HCT116 (cell line): Measurements from ENCODE around the gene OR2J1. TPM values are rescaled to one million over a fixed set of nuclear protein-coding genes. Genes with fewer than 3 reads are reported as not detected.

Experiments used
- ATAC-seq: fragments of 200-7000 bp; cut with Tn5 transposase; 2 replicates; pipeline ENCODE4 v1.9.1; 2020; ENCODE audit warnings: mild to moderate bottlenecking, moderate library complexity
- BruUV-seq: library from RNA; stranded (reverse); fragments of 400-500 nt; replicated peaks from 2 replicates; lab custom pipeline; 2021; lab: Mats Ljungman, UMichigan
- CTCF ChIA-PET: fragments of 300-600 bp; sonication (Branson Sonifier 250); formaldehyde crosslinking; loops from one replicate; lab custom pipeline; 2021; ENCODE audit warnings: antibody characterized with exemption; lab: Charles Lee
- POLR2A ChIA-PET: fragments of 300-600, 350-600 bp; sonication (Branson Sonifier 250); formaldehyde crosslinking; loops from one replicate; lab custom pipeline; 2021; ENCODE audit warnings: antibody characterized with exemption; lab: Charles Lee
- RAD21 ChIA-PET, 2 experiments: fragments of 300-600 bp; sonication (Branson Sonifier 250); formaldehyde crosslinking; loops; one replicate each; lab custom pipeline; 2023; ENCODE audit warnings: low total read pairs in 2 of 2; ENCODE audit not compliant: uncharacterized antibody in 2 of 2, unreplicated experiment in 2 of 2, low non-redundant PET in 1 of 2; lab: Charles Lee
- DNase-seq: peaks from one replicate; pipeline ENCODE4 v3.0.0-alpha.2; 2010; ENCODE audit warnings: low read depth, low spot score
- H2AFZ ChIP-seq: fragments of 200-600 bp; shearing (Covaris generic), sonication (generic); 2 replicates; pipeline ENCODE4 v1.6.1; 2017; ENCODE audit warnings: low read depth, mixed run types, mixed read lengths, antibody characterized with exemption, low read length; ENCODE audit not compliant: poor library complexity, severe bottlenecking
- H3K27ac ChIP-seq: 2 replicates; pipeline ENCODE4 v1.5.1; 2012; ENCODE audit warnings: low read depth, low read length
- H3K27me3 ChIP-seq: fragments of 200-600 bp; sonication (generic); 2 replicates; pipeline ENCODE4 v1.6.1; 2016; ENCODE audit warnings: mixed run types, low read length, mixed read lengths; ENCODE audit not compliant: insufficient read depth
- H3K36me3 ChIP-seq, 2 experiments: fragments of 200-500 bp in 1 of 2; fragments of 200-600 bp in 1 of 2; sonication (Bioruptor generic) in 1 of 2; sonication (generic) in 1 of 2; 2 replicates each; pipeline versions ENCODE4 v1.5.1 to v1.6.1; 2014 to 2016; ENCODE audit warnings: low read length in 2 of 2, inconsistent platforms in 1 of 2, mixed read lengths in 1 of 2, mixed run types in 1 of 2; ENCODE audit not compliant: insufficient read depth in 2 of 2, control insufficient read depth in 1 of 2
- H3K4me1 ChIP-seq, 2 experiments: fragments of 200-600 bp in 1 of 2; sonication (generic) in 1 of 2; 2 replicates each; pipeline versions ENCODE4 v1.5.1 to v1.6.1; 2012 to 2017; ENCODE audit warnings: low read length in 2 of 2, inconsistent platforms in 1 of 2, mild to moderate bottlenecking in 1 of 2, mixed read lengths in 1 of 2, mixed run types in 1 of 2, moderate library complexity in 1 of 2; ENCODE audit not compliant: insufficient read depth in 2 of 2, control insufficient read depth in 1 of 2
- H3K4me2 ChIP-seq: fragments of 200-600 bp; sonication (generic); 2 replicates; pipeline ENCODE4 v1.6.1; 2017; ENCODE audit warnings: mixed run types, low read length, mixed read lengths
- H3K4me3 ChIP-seq, 2 experiments: fragments of 200-600 bp in 1 of 2; sonication (generic) in 1 of 2; replicated peaks in 1 of 2; 2 replicates each; pipeline ENCODE4 v1.5.1; 2011 to 2016; ENCODE audit warnings: low read length in 2 of 2, control low read depth in 1 of 2, low read depth in 1 of 2, mild to moderate bottlenecking in 1 of 2, mixed read lengths in 1 of 2, mixed run types in 1 of 2
- H3K79me2 ChIP-seq: fragments of 200-600 bp; sonication (generic); 2 replicates; pipeline ENCODE4 v1.6.1; 2017; ENCODE audit warnings: mild to moderate bottlenecking, mixed run types, low read length, moderate library complexity, mixed read lengths; ENCODE audit not compliant: insufficient read depth
- H3K9ac ChIP-seq: fragments of 200-600 bp; sonication (generic); 2 replicates; pipeline ENCODE4 v1.6.1; 2016; ENCODE audit warnings: low read length, mixed read lengths
- H3K9me2 ChIP-seq: fragments of 200-600 bp; sonication (generic), shearing (Covaris generic); 2 replicates; pipeline ENCODE4 v1.6.1; 2017; ENCODE audit warnings: mixed run types, mild to moderate bottlenecking, moderate library complexity; ENCODE audit not compliant: insufficient read depth
- H3K9me3 ChIP-seq, 2 experiments: fragments of 200-500 bp in 1 of 2; fragments of 200-600 bp in 1 of 2; sonication (Bioruptor generic) in 1 of 2; sonication (generic) in 1 of 2; 2 replicates each; pipeline ENCODE4 v1.6.1; 2014 to 2017; ENCODE audit warnings: low read length in 2 of 2, mixed read lengths in 2 of 2, inconsistent platforms in 1 of 2, low read depth in 1 of 2, mild to moderate bottlenecking in 1 of 2, mixed run types in 1 of 2, moderate library complexity in 1 of 2; ENCODE audit not compliant: control insufficient read depth in 1 of 2, insufficient read depth in 1 of 2
- H4K20me1 ChIP-seq: fragments of 200-600 bp; sonication (generic), shearing (Covaris generic); 2 replicates; pipeline ENCODE4 v1.6.1; 2017; ENCODE audit warnings: mixed run types, mild to moderate bottlenecking, moderate library complexity; ENCODE audit not compliant: insufficient read depth
- CEBPB ChIP-seq: IDR thresholded peaks from 2 replicates; pipeline ENCODE4 v1.6.1; 2012; ENCODE audit warnings: low read depth
- ELF1 ChIP-seq: IDR thresholded peaks from 2 replicates; pipeline ENCODE4 v1.6.1; 2012; ENCODE audit warnings: low read depth, borderline replicate concordance
- JUND ChIP-seq: IDR thresholded peaks from 2 replicates; pipeline ENCODE4 v1.6.1; 2012
- POLR2AphosphoS5 ChIP-seq: IDR thresholded peaks from 2 replicates; pipeline ENCODE4 v1.6.1; 2011; ENCODE audit warnings: mild to moderate bottlenecking, low read depth, low read length, moderate library complexity
- RAD21 ChIP-seq: IDR thresholded peaks from 2 replicates; pipeline ENCODE4 v1.6.1; 2012; ENCODE audit warnings: low read depth, mild to moderate bottlenecking
- intact Hi-C: fragments of 100-400 bp; cut with micrococcal nuclease; formaldehyde crosslinking; loops from 2 replicates; pipeline ENCODE4 v1.10.0; 2022
- total RNA-seq: library from RNA; stranded (reverse); gene quantifications from one replicate; pipeline ENCODE4 v1.2.1, GENCODE V29; 2021; ENCODE audit not compliant: unreplicated experiment
- TF ChIP-seq, protein P1 (sequence below): IDR thresholded peaks from 2 replicates; pipeline ENCODE4 v1.6.1; 2012

Gene OR2J1
- total RNA-seq, 1 experiment from 2014 or later, result not detected

DNA sequence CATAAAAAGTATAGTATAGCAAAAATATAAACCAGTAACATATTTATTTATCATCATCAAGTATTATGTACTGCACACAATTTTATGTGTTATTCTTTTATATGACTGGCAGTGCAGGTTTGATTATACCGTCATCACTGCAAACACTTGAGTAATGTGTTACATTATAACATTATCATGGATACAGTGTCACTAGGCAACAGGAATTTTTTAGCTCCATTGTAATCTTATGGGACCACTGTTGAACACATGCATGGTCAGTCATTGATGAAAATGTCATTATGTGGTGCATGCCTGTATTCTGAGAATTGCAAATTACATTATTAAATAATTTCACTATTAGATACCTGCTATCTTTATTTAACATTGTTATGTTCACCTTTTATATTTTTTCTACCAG, 42.3 kb downstream of the OR2J1 start:
- ChIA-PET POLR2A (no interaction called here), RAD21 (no interaction called here), CTCF (no interaction called here)
- H3K36me3 ChIP-seq, result no peaks in the 10 kb centered on the region
- no peak overlapping the region for H3K27ac ChIP-seq
- H2AFZ ChIP-seq, result no peak overlapping the region
- no peaks in the 10 kb centered on the region for H3K27me3 ChIP-seq
- no peak overlapping the region for H3K9ac ChIP-seq
- ATAC-seq (no peak), DNase-seq (no peak)
- H3K4me3 ChIP-seq, result no peak overlapping the region
- no peaks in the 10 kb centered on the region for H3K9me2 ChIP-seq
- intact Hi-C loops, result no loop called here
- H3K4me2 ChIP-seq, result no peak overlapping the region
- no peaks in the 10 kb centered on the region for H3K79me2 ChIP-seq
- TF ChIP-seq POLR2AphosphoS5, result no peak
- TF ChIP-seq RAD21, result no peak
- TF ChIP-seq ELF1, result no peak
- no peaks in the 10 kb centered on the region for H3K9me3 ChIP-seq
- no peaks in the 10 kb centered on the region for H4K20me1 ChIP-seq
- H3K4me1 ChIP-seq, result peaks cover 0 to 13% of the 10 kb centered on the region in 2 experiments; a peak in 2 of 4 replicates
- no TSS peak for BruUV-seq

DNA sequence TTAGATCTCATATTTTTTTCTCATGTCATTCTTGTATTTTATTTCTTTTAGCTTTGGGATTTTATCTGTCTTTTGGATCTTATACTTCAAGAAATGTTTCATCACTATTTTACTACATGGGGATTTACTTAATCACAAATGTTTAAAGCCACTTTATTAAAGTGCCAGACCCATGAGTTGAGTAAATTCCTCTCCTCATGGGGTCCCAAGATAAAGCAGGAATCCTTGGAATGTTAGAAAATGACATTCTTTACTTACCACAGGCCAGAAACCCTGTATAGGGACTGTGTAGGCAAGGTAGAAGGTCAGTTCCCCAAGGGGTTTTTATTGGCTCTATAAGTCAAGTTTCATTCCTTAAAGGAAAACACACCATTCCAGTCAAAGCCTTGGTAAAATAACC, 43.0 kb downstream of the OR2J1 start:
- no peak for TF ChIP-seq JUND
- TF ChIP-seq, protein P1, sequence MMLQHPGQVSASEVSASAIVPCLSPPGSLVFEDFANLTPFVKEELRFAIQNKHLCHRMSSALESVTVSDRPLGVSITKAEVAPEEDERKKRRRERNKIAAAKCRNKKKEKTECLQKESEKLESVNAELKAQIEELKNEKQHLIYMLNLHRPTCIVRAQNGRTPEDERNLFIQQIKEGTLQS, result no peak
- no peak for TF ChIP-seq CEBPB
- ChIA-PET POLR2A (no interaction called here), RAD21 (no interaction called here), CTCF (no interaction called here)
- no TSS peak for BruUV-seq
- no peaks in the 10 kb centered on the region for H4K20me1 ChIP-seq
- ATAC-seq, result peak; percentile 64; the same call in 1 of the 2 replicates
- H3K4me1 ChIP-seq, result peaks cover 0 to 13% of the 10 kb centered on the region in 2 experiments; a peak in 2 of 4 replicates
- H3K9me2 ChIP-seq, result no peaks in the 10 kb centered on the region
- no peak overlapping the region for H3K4me3 ChIP-seq
- peak overlapping the region; percentile 10; the same call in 1 of the 2 replicates for H3K4me2 ChIP-seq
- DNase-seq, result no peak
- H2AFZ ChIP-seq, result no peak overlapping the region
- H3K36me3 ChIP-seq, result no peaks in the 10 kb centered on the region
- no peaks in the 10 kb centered on the region for H3K79me2 ChIP-seq
- H3K9ac ChIP-seq, result no peak overlapping the region
- H3K27me3 ChIP-seq, result no peaks in the 10 kb centered on the region
- intact Hi-C loops, result no loop called here
- no peaks in the 10 kb centered on the region for H3K9me3 ChIP-seq
- H3K27ac ChIP-seq, result no peak overlapping the region
